Measurements from ENCODE around the gene ATP11A.
"Not testable (repeated sequence)": the region's sequence is repeated elsewhere in the genome, so short reads cannot be mapped to it uniquely, and the experiment has no call there.

Gene ATP11A

GRCh38 chr13:112796190-112796915 is 106.5 kb downstream of the ATP11A start:
- no peak for DNase-seq (ENCODE audit: low read depth in 2 of 2)

DNA sequence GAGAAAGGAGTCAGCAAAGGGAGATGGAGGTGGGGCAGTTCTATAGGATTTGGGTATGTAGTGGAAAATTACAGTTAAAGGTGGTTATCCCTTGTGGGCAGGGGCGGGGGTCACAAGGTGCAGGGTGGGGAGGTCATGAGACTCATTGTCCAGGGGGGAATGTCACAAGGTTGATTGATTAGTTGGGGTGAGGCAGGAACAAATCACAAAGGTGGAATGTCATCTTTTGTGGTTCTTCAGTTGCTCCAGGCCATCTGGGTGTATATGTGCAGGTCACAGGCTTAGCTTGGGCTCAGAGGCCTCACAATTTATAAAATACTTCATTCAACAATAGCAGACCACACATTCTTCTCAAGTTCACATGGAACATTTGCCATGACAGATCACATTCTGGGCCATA is 109.6 kb downstream of the ATP11A start:
- DNase-seq (ENCODE audit: low read depth in 2 of 2): no peak

GRCh38 chr13:112800057-112800456 is 110.2 kb downstream of the ATP11A start:
- no peak for DNase-seq (ENCODE audit: low read depth in 2 of 2)

DNA sequence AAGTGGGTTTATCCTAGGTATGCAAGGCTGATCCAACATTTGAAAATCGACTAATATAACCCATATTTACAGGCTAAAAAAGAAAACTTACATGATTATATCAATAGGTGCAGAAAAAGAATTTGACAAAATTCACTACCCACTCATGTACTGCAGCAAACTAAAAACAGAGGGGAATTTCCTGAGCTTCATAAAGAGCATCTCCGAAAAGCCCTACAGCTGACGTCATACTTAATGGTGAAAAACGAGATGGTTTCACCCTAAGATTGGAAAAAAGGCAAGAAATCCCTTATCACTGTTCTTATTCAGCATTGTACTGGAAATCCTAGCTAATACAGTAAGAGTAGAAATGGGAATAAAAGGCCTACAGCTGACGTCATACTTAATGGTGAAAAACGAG is 111.0 kb downstream of the ATP11A start:
- DNase-seq (ENCODE audit: low read depth in 2 of 2): not testable (repeated sequence)

DNA sequence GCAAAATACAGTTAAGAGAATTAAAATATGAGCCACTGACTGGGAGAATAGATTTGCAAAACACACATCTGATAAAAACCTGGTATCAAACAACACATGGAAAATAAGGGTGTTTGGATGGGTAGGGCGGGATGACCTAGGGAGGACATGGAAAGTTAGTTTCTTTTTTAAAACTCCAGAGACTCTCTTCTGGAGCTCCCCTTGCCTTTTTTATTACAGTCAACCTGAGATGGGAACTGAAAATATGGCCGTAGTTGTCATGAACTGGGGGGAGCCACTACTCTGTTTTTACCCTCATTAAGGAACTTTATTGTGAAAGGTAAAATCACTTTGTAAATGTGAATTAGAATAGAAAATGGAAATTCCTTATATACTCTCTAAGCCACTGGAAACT is 113.0 kb downstream of the ATP11A start:
- no peak for DNase-seq (ENCODE audit: low read depth in 2 of 2)

DNA sequence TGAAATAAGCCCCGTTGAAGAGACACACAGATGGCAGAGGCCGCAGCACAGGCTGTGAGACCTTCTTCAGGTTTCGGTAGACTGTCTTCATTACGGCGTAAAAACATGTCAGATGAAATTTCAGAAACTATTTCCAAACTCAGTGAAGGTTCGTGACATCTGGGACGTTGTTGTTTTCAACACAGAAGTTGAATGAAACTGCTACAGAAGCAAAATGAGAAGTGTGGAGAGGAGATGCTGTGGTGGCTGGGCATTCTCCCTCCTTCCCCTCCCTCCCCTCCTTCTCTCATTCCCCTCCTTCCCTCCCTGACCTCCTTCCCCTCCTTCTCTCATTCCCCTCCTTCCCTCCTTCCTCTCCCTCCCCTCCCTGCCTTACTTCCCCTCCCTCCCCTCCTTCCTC is 113.6 kb downstream of the ATP11A start:
- no peak for DNase-seq (ENCODE audit: low read depth in 2 of 2)

DNA sequence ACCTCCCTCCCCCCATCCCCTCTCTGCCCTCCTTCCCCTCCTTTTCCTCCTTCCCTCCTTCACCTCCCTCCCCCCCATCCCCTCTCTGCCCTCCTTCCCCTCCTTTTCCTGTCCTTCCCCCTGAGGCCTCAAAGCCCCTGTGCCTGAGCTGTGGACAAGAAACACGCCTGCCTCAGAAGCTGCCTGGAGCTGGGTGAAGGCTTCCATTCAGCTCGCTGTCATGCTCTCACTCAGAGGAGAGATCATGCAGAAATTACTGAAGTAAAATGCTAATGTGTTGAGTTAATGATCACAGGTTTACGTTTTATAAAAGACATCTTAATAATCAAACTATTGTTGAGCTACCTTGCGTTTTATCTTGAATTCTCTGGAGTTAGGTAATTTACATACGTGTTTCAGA is 114.5 kb downstream of the ATP11A start:
- no peak for DNase-seq (ENCODE audit: low read depth in 2 of 2)

- DNase-seq (ENCODE audit: low read depth in 2 of 2): no peak
Measured at GRCh38 chr13:112806739-112807652, 117.2 kb downstream of the ATP11A start.

- no peak for DNase-seq (ENCODE audit: low read depth in 2 of 2)
Measured at GRCh38 chr13:112807653-112808376, 118.0 kb downstream of the ATP11A start.

DNA sequence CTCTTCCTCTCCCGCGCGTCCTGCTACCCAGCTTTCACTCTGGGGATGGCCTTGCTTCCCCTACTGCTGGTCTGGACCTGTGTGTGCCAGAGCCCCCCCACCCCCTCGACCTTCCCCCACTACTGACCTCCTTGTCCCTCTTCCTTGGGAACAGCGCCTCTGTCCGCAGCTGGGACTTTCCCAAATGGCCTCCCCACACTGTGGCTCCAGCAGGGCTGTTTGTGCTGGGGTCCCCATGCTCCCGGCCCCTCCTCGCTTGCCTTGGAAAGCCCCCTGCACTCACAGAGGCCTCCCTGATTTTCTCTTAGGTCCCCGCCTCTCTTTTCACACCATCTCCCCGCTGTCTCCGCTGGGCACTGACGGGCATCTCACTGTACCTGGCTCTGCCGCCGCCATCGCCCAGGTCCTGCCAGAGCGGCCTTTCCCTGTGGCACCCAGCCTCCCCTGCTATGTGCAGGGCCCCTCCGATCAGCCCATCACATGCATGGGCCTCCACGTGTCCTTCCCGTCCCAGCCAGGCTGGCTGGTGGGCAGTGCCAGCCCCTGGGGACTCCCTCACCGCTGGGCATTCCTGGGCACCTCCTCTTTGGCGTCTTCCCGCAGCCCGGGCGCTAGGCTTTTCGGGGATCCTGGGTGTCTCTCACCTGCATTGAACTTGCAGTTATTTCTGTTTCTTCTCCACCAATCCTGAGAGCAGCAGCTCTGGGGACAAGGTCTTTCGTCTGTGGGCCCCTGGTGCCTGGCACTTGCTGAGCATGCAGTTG is 118.7 kb downstream of the ATP11A start:
- DNase-seq (ENCODE audit: low read depth in 2 of 2): no peak

DNA sequence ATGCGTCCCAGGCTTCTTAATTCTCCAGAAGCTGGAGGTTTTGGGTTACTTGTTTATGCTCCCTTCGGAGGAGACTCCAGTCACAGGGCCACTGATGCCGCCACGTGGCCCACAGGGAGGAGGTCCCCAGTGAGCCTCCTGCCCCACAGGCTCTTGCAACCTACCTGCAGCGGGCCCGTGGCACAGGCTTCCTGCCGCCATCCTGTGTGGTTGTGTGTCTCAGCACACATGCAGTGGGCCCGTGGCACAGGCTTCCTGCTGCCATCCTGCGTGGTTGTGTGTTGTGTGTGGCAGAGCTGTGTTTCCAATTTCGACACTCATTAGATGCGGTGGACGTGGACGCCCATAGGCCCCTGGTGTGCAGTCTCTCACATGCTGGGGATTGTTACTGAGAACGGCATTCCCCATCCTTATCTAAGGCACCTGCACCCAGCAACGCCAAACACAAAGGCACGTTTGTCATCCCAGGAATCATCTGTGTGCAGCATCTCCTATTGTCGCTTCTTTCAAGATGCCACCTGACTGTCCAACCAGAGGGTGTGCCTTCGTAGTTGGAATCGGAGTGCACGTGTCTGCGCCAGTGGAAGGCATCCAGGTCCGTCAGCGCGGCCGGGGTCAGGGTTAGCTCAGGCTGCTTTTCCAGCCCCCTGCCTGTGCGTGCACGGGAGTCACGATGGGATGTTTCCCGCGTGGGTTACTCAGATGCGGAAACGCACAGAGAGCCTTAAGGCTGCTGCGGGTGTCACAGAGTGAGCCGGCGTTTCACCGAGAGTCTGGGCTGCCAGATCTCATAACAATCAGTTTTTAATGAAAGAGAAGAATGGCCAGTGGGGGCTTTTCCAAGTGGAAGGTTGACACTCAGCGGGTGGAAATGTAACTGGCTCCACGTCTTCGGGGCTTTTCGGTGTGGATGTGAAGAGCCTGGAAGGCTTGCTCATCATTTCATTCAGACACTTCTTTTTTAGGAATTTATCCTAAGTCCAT is 119.8 kb downstream of the ATP11A start:
- no peak for DNase-seq (ENCODE audit: low read depth in 2 of 2)

- DNase-seq (ENCODE audit: low read depth in 2 of 2): no peak
Measured at GRCh38 chr13:112810608-112811007, 120.8 kb downstream of the ATP11A start.

- no peak for DNase-seq (ENCODE audit: low read depth in 2 of 2)
Measured at GRCh38 chr13:112812306-112813055, 122.6 kb downstream of the ATP11A start.

GRCh38 chr13:112813552-112813951 is 123.7 kb downstream of the ATP11A start:
- no peak for DNase-seq (ENCODE audit: low read depth in 2 of 2)

DNA sequence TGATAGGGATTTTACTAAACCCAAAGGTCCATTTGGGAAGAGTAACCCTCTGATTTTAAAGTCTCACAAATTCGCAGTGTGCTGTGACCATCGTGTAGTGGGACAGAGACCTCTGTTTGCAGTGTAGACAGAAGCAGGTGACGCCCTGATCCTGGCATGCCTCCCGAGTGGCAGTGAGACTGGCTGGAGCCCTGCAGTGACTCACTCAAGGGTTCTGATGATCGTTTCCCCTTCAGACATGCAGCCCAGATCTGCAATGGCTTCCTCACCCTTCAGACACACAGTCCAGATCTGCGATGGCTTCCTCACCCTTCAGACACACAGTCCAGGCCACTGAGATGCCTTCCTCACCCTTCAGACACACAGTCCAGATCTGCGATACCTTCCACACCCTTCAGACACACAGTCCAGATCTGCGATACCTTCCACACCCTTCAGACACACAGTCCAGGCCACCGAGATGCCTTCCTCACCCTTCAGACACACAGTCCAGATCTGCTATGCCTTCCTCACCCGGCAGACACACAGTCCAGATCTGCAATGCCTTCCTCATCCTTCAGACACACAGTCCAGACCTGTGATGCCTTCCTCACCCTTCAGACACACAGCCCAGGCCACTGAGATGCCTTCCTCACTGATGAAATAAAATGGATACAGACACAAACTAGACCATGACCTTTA is 125.2 kb downstream of the ATP11A start:
- no peak for DNase-seq (ENCODE audit: low read depth in 2 of 2)

GRCh38 chr13:112815871-112816270 is 126.0 kb downstream of the ATP11A start:
- no peak for DNase-seq (ENCODE audit: low read depth in 2 of 2)

GRCh38 chr13:112818040-112818697 is 128.3 kb downstream of the ATP11A start:
- no peak for DNase-seq (ENCODE audit: low read depth in 2 of 2)

DNA sequence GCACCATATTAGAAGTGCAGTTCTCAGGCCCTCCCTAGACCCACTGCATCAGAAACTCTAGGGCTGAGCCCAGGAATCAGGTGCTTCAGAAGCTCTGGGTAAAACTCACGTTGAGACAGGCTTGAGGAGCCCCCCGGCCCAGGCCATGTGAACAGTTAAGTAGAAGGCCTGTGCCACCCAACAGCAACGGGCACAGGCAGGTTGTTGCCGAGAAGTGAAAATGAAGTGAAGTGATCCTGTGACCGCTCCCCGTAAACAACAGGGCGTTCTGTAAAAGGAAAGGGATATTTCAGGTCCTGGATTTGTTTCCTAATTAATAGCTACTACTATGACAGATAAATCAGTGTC is 128.8 kb downstream of the ATP11A start:
- no peak for DNase-seq (ENCODE audit: low read depth in 2 of 2)

GRCh38 chr13:112819111-112819510 is 129.3 kb downstream of the ATP11A start:
- DNase-seq (ENCODE audit: low read depth in 2 of 2): no peak

All from stimulated activated CD8-positive, alpha-beta memory T cell treated with anti-CD3 and anti-CD28 coated beads, Interleukin-2, amount 100 ng/mL, for 48 hours (primary cell).